IPS-NIHi7 (cell line): ENCODE measurements around the gene PRM3.

Source experiments
- DNase-seq: peaks from one replicate; pipeline ENCODE4 v3.0.0; 2012; ENCODE audit warnings: mixed read lengths; ENCODE audit errors: extremely low spot score

Gene PRM3

GRCh38 chr16:11224894-11225676, 48.3 kb downstream of the PRM3 start:
- DNase-seq: no peak

DNA sequence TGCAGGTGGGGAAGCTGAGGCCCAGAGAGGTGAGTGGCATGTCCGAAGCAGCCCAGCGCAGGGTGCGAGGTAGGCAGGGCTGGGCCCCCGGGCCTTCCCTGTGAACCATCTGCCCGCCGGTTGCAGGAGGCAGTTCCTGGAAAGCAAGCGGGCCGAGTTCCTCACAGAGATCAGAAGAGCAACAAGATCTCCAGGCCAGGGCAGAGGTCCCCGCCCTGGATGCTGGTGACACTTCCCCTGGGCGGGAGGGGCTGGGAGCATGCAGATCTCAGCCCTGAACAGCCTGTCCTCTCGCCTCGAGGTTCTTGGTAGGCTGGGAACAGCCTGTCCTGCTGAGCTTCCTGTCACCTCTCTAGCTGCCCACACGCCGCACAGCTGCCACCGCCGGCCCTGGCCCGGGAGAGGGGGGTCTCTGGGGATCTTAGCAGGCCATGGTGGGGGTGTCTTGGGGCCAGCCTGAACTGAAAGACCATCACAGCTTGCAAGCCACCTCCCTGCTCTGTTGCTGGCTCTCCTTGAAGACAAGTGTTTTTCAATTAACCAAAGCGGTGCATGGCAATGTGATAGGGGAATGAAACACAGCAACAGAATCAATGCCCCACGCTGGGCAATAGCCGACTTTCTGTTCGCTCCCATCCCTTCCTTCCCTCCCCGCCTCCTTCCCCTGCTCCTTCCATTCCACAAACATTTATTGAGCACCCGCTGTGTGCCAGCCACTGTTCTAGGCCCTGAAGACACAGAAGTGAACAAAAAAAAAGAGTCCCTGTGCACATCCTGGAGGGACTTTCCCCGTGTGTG, 49.1 kb downstream of the PRM3 start:
- DNase-seq: peak; percentile 84
